H1 (cell line): Measurements from ENCODE around the gene SRRM5. TPM values are rescaled to one million over a fixed set of nuclear protein-coding genes. Genes with fewer than 3 reads are reported as not detected.

Source experiments
- CTCF ChIA-PET: fragments of 300-600 bp; sonication (Branson Sonifier 250); formaldehyde crosslinking; loops from one replicate; lab custom pipeline; 2021; ENCODE audit not compliant: partially characterized antibody; lab: Charles Lee
- POLR2A ChIA-PET: fragments of 300-600 bp; sonication (Branson Sonifier 250); formaldehyde crosslinking; loops from one replicate; lab custom pipeline; 2021; ENCODE audit warnings: inconsistent platforms; ENCODE audit not compliant: partially characterized antibody; lab: Charles Lee
- DNase-seq, 2 experiments: peaks; one replicate each; pipeline versions ENCODE4 v3.0.0 to v3.0.0-alpha.2; 2010 to 2022; ENCODE audit warnings: low spot score in 2 of 2, low read depth in 1 of 2, mixed read lengths in 1 of 2
- FAIRE-seq: peaks from 2 replicates; lab custom pipeline; 2011; peaks lifted over from hg19 to GRCh38; lab: Jason Lieb, UNC
- H2AFZ ChIP-seq: 2 replicates; pipeline ENCODE4 v1.8.1; 2012; ENCODE audit warnings: low read length, inconsistent platforms
- H2AK5ac ChIP-seq: 2 replicates; pipeline ENCODE4 v1.6.1; 2013; ENCODE audit warnings: low read depth, low read length
- H2BK120ac ChIP-seq: replicated peaks from 2 replicates; pipeline ENCODE3; 2013; ENCODE audit warnings: low read depth, low read length, inconsistent platforms
- H2BK12ac ChIP-seq: 2 replicates; pipeline ENCODE4 v1.6.1; 2013; ENCODE audit warnings: low read depth, low read length
- H2BK15ac ChIP-seq: 2 replicates; pipeline ENCODE4 v1.6.1; 2013; ENCODE audit warnings: low read length
- H2BK20ac ChIP-seq: 2 replicates; pipeline ENCODE4 v1.6.1; 2013; ENCODE audit warnings: low read length
- H2BK5ac ChIP-seq: 2 replicates; pipeline ENCODE4 v1.6.1; 2013; ENCODE audit warnings: low read depth, low read length
- H3K14ac ChIP-seq: 2 replicates; pipeline ENCODE4 v1.6.1; 2013; ENCODE audit warnings: inconsistent platforms; ENCODE audit not compliant: insufficient read length
- H3K18ac ChIP-seq: 2 replicates; pipeline ENCODE4 v1.6.1; 2013; ENCODE audit warnings: low read length; ENCODE audit errors: extremely low read depth
- H3K23ac ChIP-seq: 2 replicates; pipeline ENCODE4 v1.6.1; 2013; ENCODE audit warnings: inconsistent platforms; ENCODE audit not compliant: insufficient read length
- H3K23me2 ChIP-seq: 2 replicates; pipeline ENCODE4 v1.6.1; 2013; ENCODE audit warnings: low read depth, low read length
- H3K27ac ChIP-seq: 2 replicates; pipeline ENCODE4 v1.6.1; 2011; ENCODE audit warnings: low read depth, low read length, inconsistent platforms
- H3K27me3 ChIP-seq, 4 experiments: replicated peaks in 1 of 4; 1 replicate in 1 of 4; 2 replicates in 3 of 4; pipeline versions ENCODE4 v1.6.1 to v1.8.1; 2011 to 2013; ENCODE audit warnings: low read length in 3 of 4, mild to moderate bottlenecking in 3 of 4, inconsistent platforms in 2 of 4, mixed read lengths in 2 of 4, moderate library complexity in 1 of 4; ENCODE audit not compliant: control insufficient read depth in 3 of 4, insufficient read depth in 3 of 4; ENCODE audit errors: extremely low read depth in 1 of 4
- H3K36me3 ChIP-seq, 4 experiments: 2 replicates each; pipeline versions ENCODE4 v1.6.1 to v1.8.1; 2011 to 2013; ENCODE audit warnings: mild to moderate bottlenecking in 4 of 4, low read length in 3 of 4, moderate library complexity in 2 of 4, control low read depth in 1 of 4, inconsistent platforms in 1 of 4; ENCODE audit not compliant: insufficient read depth in 4 of 4, control insufficient read depth in 2 of 4
- H3K4ac ChIP-seq: replicated peaks from 2 replicates; pipeline ENCODE3; 2013; ENCODE audit warnings: low read length, low read depth, mixed read lengths, inconsistent platforms; ENCODE audit not compliant: insufficient read length
- H3K4me1 ChIP-seq, 4 experiments: replicated peaks in 1 of 4; 1 replicate in 1 of 4; 2 replicates in 3 of 4; pipeline versions ENCODE4 v1.6.1 to v1.8.1; 2011 to 2013; ENCODE audit warnings: low read length in 3 of 4, inconsistent platforms in 2 of 4, mixed read lengths in 1 of 4; ENCODE audit not compliant: insufficient read depth in 4 of 4, control insufficient read depth in 3 of 4
- H3K4me2 ChIP-seq, 2 experiments: 2 replicates each; pipeline versions ENCODE4 v1.6.1 to v1.8.1; 2011 to 2013; ENCODE audit warnings: low read depth in 2 of 2, low read length in 2 of 2, control low read depth in 1 of 2, inconsistent platforms in 1 of 2, mild to moderate bottlenecking in 1 of 2; ENCODE audit not compliant: insufficient read depth in 1 of 2
- H3K4me3 ChIP-seq, 4 experiments: fragments of 200-600, 300-600 bp in 1 of 4; sonication (generic), shearing (Covaris generic), sonication (Bioruptor Twin) in 1 of 4; 2 replicates each; pipeline versions ENCODE4 v1.5.1 to v1.8.1; 2011 to 2016; ENCODE audit warnings: low read length in 4 of 4, low read depth in 3 of 4, control low read depth in 2 of 4, inconsistent platforms in 2 of 4, mild to moderate bottlenecking in 2 of 4, mixed read lengths in 1 of 4, moderate library complexity in 1 of 4; ENCODE audit not compliant: insufficient read depth in 2 of 4; ENCODE audit errors: extremely low read depth in 1 of 4
- H3K56ac ChIP-seq: replicated peaks from 2 replicates; pipeline ENCODE3; 2013; ENCODE audit warnings: low read depth, mild to moderate bottlenecking, mixed read lengths, low read length, inconsistent platforms; ENCODE audit not compliant: insufficient read length
- H3K79me1 ChIP-seq: 2 replicates; pipeline ENCODE4 v1.6.1; 2013; ENCODE audit warnings: low read depth, low read length, control low read depth
- H3K79me2 ChIP-seq, 2 experiments: 2 replicates each; pipeline versions ENCODE4 v1.6.1 to v1.8.1; 2012 to 2013; ENCODE audit warnings: low read length in 2 of 2, mild to moderate bottlenecking in 2 of 2, inconsistent platforms in 1 of 2; ENCODE audit not compliant: insufficient read depth in 2 of 2, control insufficient read depth in 1 of 2
- H3K9ac ChIP-seq, 4 experiments: replicated peaks in 1 of 4; 1 replicate in 1 of 4; 2 replicates in 3 of 4; pipeline versions ENCODE4 v1.6.1 to v1.8.1; 2011 to 2013; ENCODE audit warnings: low read depth in 3 of 4, low read length in 3 of 4, control low read depth in 2 of 4, mild to moderate bottlenecking in 2 of 4, moderate library complexity in 2 of 4, inconsistent platforms in 1 of 4; ENCODE audit errors: extremely low read depth in 1 of 4
- H3K9me3 ChIP-seq, 2 experiments: 2 replicates each; pipeline versions ENCODE4 v1.6.1 to v1.8.1; 2012 to 2013; ENCODE audit warnings: mild to moderate bottlenecking in 2 of 2, moderate library complexity in 2 of 2, control low read depth in 1 of 2, inconsistent platforms in 1 of 2, low read depth in 1 of 2, low read length in 1 of 2, mixed read lengths in 1 of 2; ENCODE audit not compliant: insufficient read depth in 2 of 2
- H4K20me1 ChIP-seq, 2 experiments: replicated peaks in 1 of 2; 2 replicates each; pipeline versions ENCODE3 to v1.8.1; 2011 to 2013; ENCODE audit warnings: inconsistent platforms in 2 of 2, low read length in 2 of 2, mild to moderate bottlenecking in 1 of 2; ENCODE audit not compliant: insufficient read depth in 2 of 2, control insufficient read depth in 1 of 2
- H4K5ac ChIP-seq: 2 replicates; pipeline ENCODE4 v1.6.1; 2013; ENCODE audit warnings: low read length, low read depth, mixed read lengths, inconsistent platforms; ENCODE audit not compliant: insufficient read length
- H4K8ac ChIP-seq: 2 replicates; pipeline ENCODE4 v1.8.0; 2013; ENCODE audit warnings: mild to moderate bottlenecking, moderate library complexity, low read length, inconsistent platforms; ENCODE audit not compliant: insufficient read depth; ENCODE audit errors: extremely low read depth
- H4K91ac ChIP-seq: replicated peaks from 2 replicates; pipeline ENCODE3; 2013; ENCODE audit warnings: low read length, mixed read lengths, inconsistent platforms; ENCODE audit not compliant: insufficient read length
- ASH2L ChIP-seq: fragments of 200-600, 300-600 bp; sonication (generic); IDR thresholded peaks from one replicate; pipeline ENCODE4 v1.7.1; 2017; ENCODE audit warnings: low read length
- CBX5 ChIP-seq: fragments of 300-800, 300-1000 bp; sonication (generic); IDR thresholded peaks from 2 replicates; pipeline ENCODE4 v1.7.1; 2016; ENCODE audit warnings: antibody characterized with exemption, low read length, low read depth
- CHD1 ChIP-seq: IDR thresholded peaks from 2 replicates; pipeline ENCODE4 v1.6.1; 2012; ENCODE audit warnings: low read depth, low read length, improper control_type of control experiment
- KDM1A ChIP-seq: fragments of 200-600, 300-600 bp; sonication (generic); IDR thresholded peaks from 2 replicates; pipeline ENCODE4 v1.7.1; 2016; ENCODE audit warnings: mild to moderate bottlenecking, low read length, borderline replicate concordance
- KDM4A ChIP-seq: IDR thresholded peaks from one replicate; pipeline ENCODE4 v1.7.1; 2012; ENCODE audit warnings: low read depth, mild to moderate bottlenecking, moderate library complexity, low read length, inconsistent platforms; ENCODE audit not compliant: severe bottlenecking
- RAD21 ChIP-seq, 2 experiments: IDR thresholded peaks in 1 of 2; conservative IDR thresholded peaks in 1 of 2; 2 replicates each; pipeline ENCODE4 v1.6.1; 2011; ENCODE audit warnings: low read depth in 2 of 2, low read length in 2 of 2, improper control_type of control experiment in 1 of 2, inconsistent platforms in 1 of 2, mild to moderate bottlenecking in 1 of 2, moderate library complexity in 1 of 2
- RBBP5 ChIP-seq: IDR thresholded peaks from 2 replicates; pipeline ENCODE4 v1.7.1; 2012; ENCODE audit warnings: low read depth, mild to moderate bottlenecking, inconsistent platforms, low read length, moderate library complexity, borderline replicate concordance
- TCF12 ChIP-seq: IDR thresholded peaks from 2 replicates; pipeline ENCODE4 v1.6.1; 2011; ENCODE audit warnings: low read depth, mild to moderate bottlenecking, low read length
- WGBS, 2 experiments: shearing (Covaris generic) in 1 of 2; methylation state at CpG; one replicate each; pipeline versions ENCODE4 v1.1.6 to v1.1.7; 2013 to 2015; ENCODE audit warnings: low lambda C conversion rate in 2 of 2, mixed read lengths in 2 of 2, inconsistent platforms in 1 of 2, low coverage in 1 of 2, missing lambda C conversion rate in 1 of 2; ENCODE audit not compliant: insufficient replicate concordance in 2 of 2, insufficient coverage in 1 of 2, insufficient read length in 1 of 2; ENCODE audit errors: extremely low coverage in 1 of 2, missing lambda C conversion rate in 1 of 2; 5-methylcytosine and 5-hydroxymethylcytosine counted together
- polyA plus RNA-seq, 7 experiments: library from polyadenylated mRNA; depleted of rRNA in 3 of 7; stranded (reverse) in 5 of 7; unstranded in 2 of 7; fragments of >200 nt in 5 of 7; fragments of 200-250 nt in 2 of 7; gene quantifications; 1 replicate in 5 of 7; 2 replicates in 1 of 7; 4 replicates in 1 of 7; pipeline versions ENCODE4 v1.2.1 to v1.2.3, GENCODE V29; 2011 to 2013; ENCODE audit warnings: missing spikeins in 2 of 7, mixed read lengths in 2 of 7
- total RNA-seq: library from RNA; stranded (reverse); fragmentation: NEBNext Ultra II Directional; extraction: Animal tissue kit (Norgen Biotek cat#: 25700); gene quantifications from 2 replicates; pipeline ENCODE4 v1.2.1, GENCODE V29; 2021

Gene SRRM5
- total and polyA plus RNA-seq, 2 of the 8 experiments (the other 6 are each of a cell fraction or from before 2014, with no cell fraction given): 0.06 to 0.11 TPM

- ChIA-PET CTCF (interaction anchor here (1.2 to 5.6 kb wide), 2 partner anchors 13 to 33 kb away, joined by 3 to 42 read pairs; partner anchors contain the start of genes IRGQ, PINLYP, XRCC1 and ZNF576), POLR2A (interaction anchor here (0.9 to 1.1 kb wide), 2 partner anchors 13 to 20 kb away, joined by 3 to 4 read pairs; partner anchors contain the start of gene XRCC1)
- H3K27ac ChIP-seq: no peak overlapping the region
- no peak for DNase-seq
- H4K20me1 ChIP-seq: peaks cover 0 to 8% of the 10 kb centered on the region in 2 experiments
- no peaks in the 10 kb centered on the region for H3K23me2 ChIP-seq
- no peak overlapping the region for H2BK12ac ChIP-seq
- H2AFZ ChIP-seq: no peak overlapping the region
- no peak overlapping the region for H3K14ac ChIP-seq
- H3K4ac ChIP-seq: no peak overlapping the region
- H2BK120ac ChIP-seq: no peak overlapping the region
- peaks cover 0 to 8% (median 0%) of the 10 kb centered on the region in 4 experiments; a peak in 2 of 8 replicates for H3K36me3 ChIP-seq
- H4K8ac ChIP-seq: no peak overlapping the region
- H4K5ac ChIP-seq: no peak overlapping the region
- H3K4me1 ChIP-seq: no peaks in the 10 kb centered on the region
- H3K27me3 ChIP-seq: no peaks in the 10 kb centered on the region
- no peak overlapping the region for H3K56ac ChIP-seq
- FAIRE-seq: no peak
- H3K18ac ChIP-seq: no peak overlapping the region
- H3K4me2 ChIP-seq: no peak overlapping the region
- H2BK5ac ChIP-seq: no peak overlapping the region
- no peak overlapping the region for H2BK20ac ChIP-seq
- no peak overlapping the region for H3K4me3 ChIP-seq
- no peak overlapping the region for H2BK15ac ChIP-seq
- no peaks in the 10 kb centered on the region; the same call in 1 of the 2 replicates for H3K79me1 ChIP-seq
- no peak overlapping the region for H2AK5ac ChIP-seq
- TF ChIP-seq ASH2L: no peak
- TF ChIP-seq CHD1: no peak
- no peak for TF ChIP-seq TCF12
- no peak for TF ChIP-seq KDM4A
- no peak for TF ChIP-seq KDM1A
- no peak for TF ChIP-seq RAD21 (IDR thresholded peaks at IDR 0.05 in 1 of 2, conservative IDR thresholded peaks at IDR 0.05 in 1 of 2; ENCODE audit: low read depth in 2 of 2, low read length in 2 of 2)
- TF ChIP-seq CBX5: no peak
- no peak for TF ChIP-seq RBBP5
- no peak overlapping the region for H4K91ac ChIP-seq
- H3K9ac ChIP-seq: no peak overlapping the region
- H3K9me3 ChIP-seq: no peaks in the 10 kb centered on the region
- H3K79me2 ChIP-seq: no peaks in the 10 kb centered on the region
- 93% methylated on average over 6 of the region's 6 CpGs; no CpG with 5 or more reads in 1 of the 2 experiments for WGBS, 2 experiments
- H3K23ac ChIP-seq: no peak overlapping the region
Measured at GRCh38 chr19:43562226-43562697, 49.6 kb upstream of the SRRM5 start.
